ENCODE measurements around the gene ZNF580.

DNA sequence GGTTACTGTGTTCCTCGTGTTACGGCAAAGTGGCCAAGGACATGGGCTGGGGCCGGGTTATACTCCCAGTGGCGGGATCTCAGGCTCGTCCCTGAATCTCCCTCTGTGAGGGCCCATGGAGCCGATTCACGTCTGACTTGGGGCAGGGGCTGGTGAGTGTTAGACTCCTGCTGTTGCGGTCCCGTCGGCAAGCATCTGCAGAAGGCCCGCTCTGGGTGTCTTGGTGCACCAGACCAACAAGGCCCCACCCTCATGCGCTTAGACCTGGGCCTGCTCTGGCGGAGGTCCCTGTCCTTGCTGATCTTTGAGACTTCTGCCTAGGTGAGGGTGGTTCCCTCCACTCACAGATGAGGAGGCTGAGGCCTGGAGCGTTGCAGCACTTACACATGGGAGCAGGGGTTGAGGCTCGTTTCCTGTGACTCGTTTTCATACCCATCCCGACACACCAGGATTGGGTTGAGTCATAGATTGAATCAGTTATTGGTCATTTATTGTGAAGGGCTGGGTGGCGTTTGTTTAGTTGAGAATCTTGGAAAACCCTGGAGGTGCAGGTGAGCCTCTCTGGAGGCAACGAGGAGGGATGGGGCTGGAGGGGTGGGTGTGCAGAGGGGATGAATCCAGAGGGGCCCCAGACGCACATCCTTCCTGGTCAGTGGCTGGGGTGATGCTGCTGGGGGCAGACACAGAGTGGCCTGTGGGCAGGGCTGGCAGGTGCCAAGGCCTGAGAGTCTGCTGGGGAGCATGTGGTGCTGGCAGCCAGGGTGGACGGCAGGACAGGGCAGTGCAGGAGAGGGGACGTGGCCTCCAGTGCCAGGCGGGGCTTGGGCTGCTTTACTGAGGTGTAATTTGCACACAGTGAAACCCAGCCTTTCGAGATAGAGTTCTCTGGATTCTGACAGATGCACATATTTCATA is 38.8 kb downstream of the ZNF580 start:
- TF ChIP-seq, protein P1, sequence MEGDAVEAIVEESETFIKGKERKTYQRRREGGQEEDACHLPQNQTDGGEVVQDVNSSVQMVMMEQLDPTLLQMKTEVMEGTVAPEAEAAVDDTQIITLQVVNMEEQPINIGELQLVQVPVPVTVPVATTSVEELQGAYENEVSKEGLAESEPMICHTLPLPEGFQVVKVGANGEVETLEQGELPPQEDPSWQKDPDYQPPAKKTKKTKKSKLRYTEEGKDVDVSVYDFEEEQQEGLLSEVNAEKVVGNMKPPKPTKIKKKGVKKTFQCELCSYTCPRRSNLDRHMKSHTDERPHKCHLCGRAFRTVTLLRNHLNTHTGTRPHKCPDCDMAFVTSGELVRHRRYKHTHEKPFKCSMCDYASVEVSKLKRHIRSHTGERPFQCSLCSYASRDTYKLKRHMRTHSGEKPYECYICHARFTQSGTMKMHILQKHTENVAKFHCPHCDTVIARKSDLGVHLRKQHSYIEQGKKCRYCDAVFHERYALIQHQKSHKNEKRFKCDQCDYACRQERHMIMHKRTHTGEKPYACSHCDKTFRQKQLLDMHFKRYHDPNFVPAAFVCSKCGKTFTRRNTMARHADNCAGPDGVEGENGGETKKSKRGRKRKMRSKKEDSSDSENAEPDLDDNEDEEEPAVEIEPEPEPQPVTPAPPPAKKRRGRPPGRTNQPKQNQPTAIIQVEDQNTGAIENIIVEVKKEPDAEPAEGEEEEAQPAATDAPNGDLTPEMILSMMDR (IDR thresholded peaks at IDR 0.05): no peak
- TF ChIP-seq POLR2A (IDR thresholded peaks at IDR 0.05): no peak

Measured in ovary (tissue), 3 donors.